H9 (cell line): Measurements from ENCODE around the gene SVEP1. TPM values are rescaled to one million over a fixed set of nuclear protein-coding genes. Genes with fewer than 3 reads are reported as not detected.

ENCODE experiments used
- DNase-seq: peaks from one replicate; pipeline ENCODE4 v3.0.0-alpha.2; 2017
- H2AFZ ChIP-seq: one replicate; pipeline ENCODE4 v1.6.1; 2013; ENCODE audit warnings: mild to moderate bottlenecking, low read length, control low read depth, moderate library complexity
- H2AK5ac ChIP-seq: 2 replicates; pipeline ENCODE4 v1.6.1; 2013; ENCODE audit warnings: low read length, control low read depth, mixed read lengths; ENCODE audit not compliant: insufficient read length
- H2BK120ac ChIP-seq: one replicate; pipeline ENCODE4 v1.6.1; 2013; ENCODE audit warnings: low read depth, mild to moderate bottlenecking, low read length, control low read depth, inconsistent platforms; ENCODE audit not compliant: poor library complexity, severe bottlenecking
- H2BK12ac ChIP-seq: 2 replicates; pipeline ENCODE4 v1.6.1; 2013; ENCODE audit warnings: low read length, control low read depth, mixed read lengths, low read depth; ENCODE audit not compliant: insufficient read length
- H2BK15ac ChIP-seq: 2 replicates; pipeline ENCODE4 v1.6.1; 2013; ENCODE audit warnings: low read depth, low read length, control low read depth
- H2BK20ac ChIP-seq: one replicate; pipeline ENCODE4 v1.6.1; 2013; ENCODE audit warnings: low read depth, mild to moderate bottlenecking, low read length, control low read depth, inconsistent platforms; ENCODE audit not compliant: poor library complexity, severe bottlenecking
- H2BK5ac ChIP-seq: 2 replicates; pipeline ENCODE4 v1.6.1; 2013; ENCODE audit warnings: low read length, control low read depth, mixed read lengths; ENCODE audit not compliant: insufficient read length
- H3K14ac ChIP-seq: 2 replicates; pipeline ENCODE4 v1.6.1; 2013; ENCODE audit warnings: low read length, control low read depth; ENCODE audit not compliant: insufficient read depth
- H3K18ac ChIP-seq: 2 replicates; pipeline ENCODE4 v1.6.1; 2013; ENCODE audit warnings: low read depth, mild to moderate bottlenecking, mixed read lengths, low read length, control low read depth; ENCODE audit not compliant: insufficient read length
- H3K23ac ChIP-seq: 2 replicates; pipeline ENCODE4 v1.6.1; 2013; ENCODE audit warnings: low read length, control low read depth, mixed read lengths, low read depth; ENCODE audit not compliant: insufficient read length
- H3K23me2 ChIP-seq: 2 replicates; pipeline ENCODE4 v1.6.1; 2013; ENCODE audit warnings: low read depth, mild to moderate bottlenecking, mixed read lengths, low read length, control low read depth; ENCODE audit not compliant: insufficient read length, poor library complexity, severe bottlenecking
- H3K27ac ChIP-seq: 2 replicates; pipeline ENCODE4 v1.5.1; 2013; ENCODE audit warnings: low read length, control low read depth, mixed read lengths, low read depth; ENCODE audit not compliant: insufficient read length
- H3K27me3 ChIP-seq: 2 replicates; pipeline ENCODE4 v1.6.1; 2013; ENCODE audit warnings: low read length, control low read depth, inconsistent platforms; ENCODE audit not compliant: insufficient read depth
- H3K4ac ChIP-seq: 2 replicates; pipeline ENCODE4 v1.6.1; 2013; ENCODE audit warnings: low read depth, mild to moderate bottlenecking, control low read depth, inconsistent platforms, low read length, moderate library complexity
- H3K4me1 ChIP-seq: 2 replicates; pipeline ENCODE4 v1.6.1; 2013; ENCODE audit warnings: low read length, control low read depth, inconsistent platforms; ENCODE audit not compliant: insufficient read depth
- H3K4me2 ChIP-seq: 2 replicates; pipeline ENCODE4 v1.6.1; 2013; ENCODE audit warnings: low read length, control low read depth, mixed read lengths; ENCODE audit not compliant: insufficient read length, insufficient read depth
- H3K56ac ChIP-seq: 2 replicates; pipeline ENCODE4 v1.6.1; 2013; ENCODE audit warnings: low read depth, mild to moderate bottlenecking, mixed read lengths, low read length, control low read depth; ENCODE audit not compliant: insufficient read length
- H3K79me1 ChIP-seq: 2 replicates; pipeline ENCODE4 v1.6.1; 2013; ENCODE audit warnings: low read depth, mild to moderate bottlenecking, moderate library complexity, low read length, control low read depth, inconsistent platforms; ENCODE audit not compliant: insufficient read depth, poor library complexity, severe bottlenecking
- H3K79me2 ChIP-seq: 2 replicates; pipeline ENCODE4 v1.6.1; 2013; ENCODE audit warnings: low read length, control low read depth, inconsistent platforms; ENCODE audit not compliant: insufficient read depth
- H3K9ac ChIP-seq: 2 replicates; pipeline ENCODE4 v1.6.1; 2013; ENCODE audit warnings: low read length, control low read depth, mixed read lengths; ENCODE audit not compliant: insufficient read length; ENCODE audit errors: extremely low read depth
- H3K9me3 ChIP-seq: one replicate; pipeline ENCODE4 v1.6.1; 2013; ENCODE audit warnings: low read depth, low read length, inconsistent platforms; ENCODE audit not compliant: control insufficient read depth
- H3T11ph ChIP-seq: one replicate; pipeline ENCODE4 v1.6.1; 2013; ENCODE audit warnings: mild to moderate bottlenecking, low read length, control low read depth, inconsistent platforms
- H4K20me1 ChIP-seq: one replicate; pipeline ENCODE4 v1.6.1; 2013; ENCODE audit not compliant: control insufficient read depth, insufficient read length, insufficient read depth
- H4K5ac ChIP-seq: 2 replicates; pipeline ENCODE4 v1.6.1; 2013; ENCODE audit warnings: low read depth, mild to moderate bottlenecking, mixed read lengths, low read length, control low read depth; ENCODE audit not compliant: insufficient read length
- H4K8ac ChIP-seq: replicated peaks from 2 replicates; pipeline ENCODE4 v1.6.1; 2013; ENCODE audit warnings: low read length, control low read depth, mixed read lengths, low read depth; ENCODE audit not compliant: insufficient read length
- H4K91ac ChIP-seq: 2 replicates; pipeline ENCODE4 v1.6.1; 2013; ENCODE audit warnings: low read depth, mild to moderate bottlenecking, moderate library complexity, mixed read lengths, low read length, control low read depth; ENCODE audit not compliant: insufficient read length
- H3K27ac Mint-ChIP-seq, 3 experiments: 2 replicates in 2 of 3; 3 replicates in 1 of 3; pipeline ENCODE4 v1.8.0; 2020 to 2021; ENCODE audit warnings: mixed read lengths in 3 of 3, mild to moderate bottlenecking in 1 of 3, moderate library complexity in 1 of 3
- H3K27me3 Mint-ChIP-seq: 2 replicates; pipeline ENCODE4 v1.8.0; 2021; ENCODE audit warnings: low read depth, mild to moderate bottlenecking, moderate library complexity, mixed read lengths
- H3K36me3 Mint-ChIP-seq, 3 experiments: 2 replicates in 2 of 3; 3 replicates in 1 of 3; pipeline ENCODE4 v1.8.0; 2020 to 2021; ENCODE audit warnings: low read depth in 3 of 3, mixed read lengths in 3 of 3; ENCODE audit not compliant: insufficient read depth in 1 of 3
- H3K4me1 Mint-ChIP-seq, 2 experiments: 2 replicates each; pipeline ENCODE4 v1.8.0; 2020; ENCODE audit warnings: mixed read lengths in 2 of 2
- H3K4me3 Mint-ChIP-seq, 2 experiments: 2 replicates in 1 of 2; 3 replicates in 1 of 2; pipeline ENCODE4 v1.8.0; 2020 to 2021; ENCODE audit warnings: mild to moderate bottlenecking in 2 of 2, mixed read lengths in 2 of 2, moderate library complexity in 1 of 2
- H3K9me3 Mint-ChIP-seq, 2 experiments: 2 replicates in 1 of 2; 3 replicates in 1 of 2; pipeline ENCODE4 v1.8.0; 2020; ENCODE audit warnings: mild to moderate bottlenecking in 2 of 2, mixed read lengths in 2 of 2, moderate library complexity in 1 of 2
- WGBS: extraction: QIAGEN DNeasy Blood & Tissue Kit; methylation state at CpG from one replicate; pipeline ENCODE4 v1.1.7; 2013; ENCODE audit warnings: missing lambda C conversion rate, low lambda C conversion rate, mixed read lengths; ENCODE audit not compliant: insufficient read length; ENCODE audit errors: extremely low coverage; 5-methylcytosine and 5-hydroxymethylcytosine counted together
- total RNA-seq: library from RNA; stranded (reverse); gene quantifications from 2 replicates; pipeline ENCODE4 v1.2.1, GENCODE V29; 2021
- TF ChIP-seq, protein P1 (sequence below): fragments of 200-600 bp; sonication (generic); conservative IDR thresholded peaks from 3 replicates; pipeline ENCODE4 v1.8.0; 2021; ENCODE audit warnings: antibody characterized with exemption, mild to moderate bottlenecking

The SVEP1 gene
- total RNA-seq, 1 experiment from 2014 or later, result 0.17 TPM

DNA sequence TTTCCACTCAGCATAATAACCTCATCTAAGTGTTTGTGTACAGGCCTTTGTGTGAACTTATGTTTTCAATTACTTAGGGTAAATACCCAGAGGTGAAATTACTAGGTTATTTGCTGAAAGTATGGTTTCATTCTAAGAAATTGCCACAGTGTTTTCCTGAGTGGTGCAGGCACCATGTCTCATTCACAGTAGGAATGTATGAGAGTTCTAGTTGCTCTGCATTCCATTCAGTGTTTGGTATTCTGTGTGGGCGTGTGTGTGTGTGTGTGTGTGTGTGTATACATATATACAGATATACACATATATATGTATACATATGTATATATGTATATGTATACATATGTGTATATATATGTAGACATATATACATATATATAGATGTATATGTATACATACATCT lies 8.8 kb upstream of the SVEP1 start:
- no peak overlapping the region for H3K14ac ChIP-seq
- H3K4ac ChIP-seq, result no peak overlapping the region
- peaks cover 4 to 6% (median 6%) of the 10 kb centered on the region in 3 experiments; a peak in 6 of 7 replicates for H3K36me3 Mint-ChIP-seq
- no peak overlapping the region for H3K18ac ChIP-seq
- no peak overlapping the region for H2BK120ac ChIP-seq
- no peak overlapping the region for H3T11ph ChIP-seq
- peaks cover 12 to 18% of the 10 kb centered on the region in 2 experiments for H3K9me3 Mint-ChIP-seq
- no peak overlapping the region for H2BK15ac ChIP-seq
- H2AFZ ChIP-seq, result no peak overlapping the region
- no peak overlapping the region for H3K56ac ChIP-seq
- no peak overlapping the region for H3K27ac Mint-ChIP-seq
- no peak overlapping the region for H4K91ac ChIP-seq
- no peaks in the 10 kb centered on the region for H3K27me3 ChIP-seq
- no peaks in the 10 kb centered on the region for H3K79me2 ChIP-seq
- no peak overlapping the region for H2AK5ac ChIP-seq
- H3K79me1 ChIP-seq, result no peaks in the 10 kb centered on the region
- H3K9ac ChIP-seq, result no peak overlapping the region
- peaks cover 5% of the 10 kb centered on the region for H3K27me3 Mint-ChIP-seq
- WGBS, result no CpG with 5 or more reads among the region's 1 CpG
- no peaks in the 10 kb centered on the region for H3K23me2 ChIP-seq
- H2BK20ac ChIP-seq, result no peak overlapping the region
- H3K4me3 Mint-ChIP-seq, result no peak overlapping the region
- H3K27ac ChIP-seq, result no peak overlapping the region
- H3K4me1 ChIP-seq, result no peaks in the 10 kb centered on the region; the same call in 1 of the 2 replicates
- peaks cover 12 to 15% of the 10 kb centered on the region in 2 experiments for H3K4me1 Mint-ChIP-seq
- H4K5ac ChIP-seq, result no peak overlapping the region
- no peak for DNase-seq
- no peak overlapping the region for H2BK5ac ChIP-seq
- no peaks in the 10 kb centered on the region for H4K20me1 ChIP-seq
- no peaks in the 10 kb centered on the region for H3K9me3 ChIP-seq
- H4K8ac ChIP-seq, result no peak overlapping the region
- TF ChIP-seq, protein P1, sequence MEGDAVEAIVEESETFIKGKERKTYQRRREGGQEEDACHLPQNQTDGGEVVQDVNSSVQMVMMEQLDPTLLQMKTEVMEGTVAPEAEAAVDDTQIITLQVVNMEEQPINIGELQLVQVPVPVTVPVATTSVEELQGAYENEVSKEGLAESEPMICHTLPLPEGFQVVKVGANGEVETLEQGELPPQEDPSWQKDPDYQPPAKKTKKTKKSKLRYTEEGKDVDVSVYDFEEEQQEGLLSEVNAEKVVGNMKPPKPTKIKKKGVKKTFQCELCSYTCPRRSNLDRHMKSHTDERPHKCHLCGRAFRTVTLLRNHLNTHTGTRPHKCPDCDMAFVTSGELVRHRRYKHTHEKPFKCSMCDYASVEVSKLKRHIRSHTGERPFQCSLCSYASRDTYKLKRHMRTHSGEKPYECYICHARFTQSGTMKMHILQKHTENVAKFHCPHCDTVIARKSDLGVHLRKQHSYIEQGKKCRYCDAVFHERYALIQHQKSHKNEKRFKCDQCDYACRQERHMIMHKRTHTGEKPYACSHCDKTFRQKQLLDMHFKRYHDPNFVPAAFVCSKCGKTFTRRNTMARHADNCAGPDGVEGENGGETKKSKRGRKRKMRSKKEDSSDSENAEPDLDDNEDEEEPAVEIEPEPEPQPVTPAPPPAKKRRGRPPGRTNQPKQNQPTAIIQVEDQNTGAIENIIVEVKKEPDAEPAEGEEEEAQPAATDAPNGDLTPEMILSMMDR, result no peak
- no peak overlapping the region for H3K4me2 ChIP-seq
- H2BK12ac ChIP-seq, result no peak overlapping the region
- H3K23ac ChIP-seq, result no peak overlapping the region
